Measurements from ENCODE around the gene DIP2A.

Gene DIP2A

GRCh38 chr21:46617267-46618051 lies 158.8 kb downstream of the DIP2A start:
- no peaks in the 10 kb centered on the region for H3K36me3 ChIP-seq
- peaks cover 2% of the 10 kb centered on the region for H3K9me3 ChIP-seq (ENCODE audit: severe bottlenecking)
- no peaks in the 10 kb centered on the region for H3K27me3 ChIP-seq (ENCODE audit: insufficient read depth, low read depth, severe bottlenecking)
- TF ChIP-seq CTCF (IDR thresholded peaks at IDR 0.05; ENCODE audit: low read depth, low read length) = no peak
- H3K4me3 ChIP-seq (ENCODE audit: low read depth, low read length) = no peak overlapping the region
- no peak for DNase-seq
- H3K27ac ChIP-seq = no peak overlapping the region

- TF ChIP-seq CTCF (IDR thresholded peaks at IDR 0.05; ENCODE audit: low read depth, low read length) = no peak
- Histone ChIP-seq H3K36me3 (no peaks in the 10 kb centered on the region), H3K27ac (no peak overlapping the region), H3K27me3 (ENCODE audit: insufficient read depth, low read depth, severe bottlenecking) (no peaks in the 10 kb centered on the region), H3K9me3 (ENCODE audit: severe bottlenecking) (peaks cover 2% of the 10 kb centered on the region), H3K4me3 (ENCODE audit: low read depth, low read length) (no peak overlapping the region)
- DNase-seq = no peak
Observed at GRCh38 chr21:46618738-46619379, 160.2 kb downstream of the DIP2A start.

Data from WERI-Rb-1 (cell line).